ENCODE measurements around the gene MREG. TPM values are rescaled to one million over a fixed set of nuclear protein-coding genes. Genes with fewer than 3 reads are reported as not detected.

Gene MREG
- total and polyA plus RNA-seq, 9 of the 15 experiments (the other 6 are each of a cell fraction or from before 2014, with no cell fraction given): 0.77 to 3.8 (median 2.3) TPM

DNA sequence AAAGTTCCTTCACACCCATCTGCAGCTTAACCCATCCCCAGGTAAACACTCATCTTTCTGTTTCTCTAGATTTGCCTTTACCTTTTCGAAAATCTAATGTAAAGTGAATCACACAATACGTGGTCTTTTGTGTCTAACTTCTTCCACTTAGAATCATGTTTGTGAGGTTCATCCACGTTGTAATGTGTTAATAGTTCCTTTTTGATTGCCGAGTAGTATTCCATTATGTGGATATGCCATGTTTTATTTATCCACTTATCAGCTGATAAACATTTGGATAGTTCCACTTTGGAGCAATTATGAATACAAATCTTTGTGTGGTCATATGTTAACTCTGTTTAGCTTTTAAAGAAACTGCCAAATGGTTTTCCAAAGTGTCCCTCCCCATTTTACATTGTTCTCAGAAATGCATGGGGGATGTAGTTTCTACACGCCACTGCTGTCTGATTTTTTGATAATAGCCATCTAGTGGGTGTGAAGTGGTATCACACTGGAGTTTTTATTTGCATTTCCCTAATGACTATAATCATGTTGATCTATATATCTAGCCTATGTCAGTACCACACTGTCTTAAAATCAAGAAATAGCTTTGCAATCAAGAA, 46.0 kb upstream of the MREG start (continued):
- TF ChIP-seq HMG20A (CRISPR knock-in tag; conservative IDR thresholded peaks at IDR 0.05) (no peak), IRF2 (CRISPR knock-in tag; IDR thresholded peaks at IDR 0.05) (no peak), HMBOX1 (IDR thresholded peaks at IDR 0.05) (no peak), PML (IDR thresholded peaks at IDR 0.05; ENCODE audit: low read length) (no peak), SRSF7 (optimal IDR thresholded peaks at IDR 0.05; ENCODE audit: low read depth, low read length) (no peak), ZNF57 (CRISPR knock-in tag; IDR thresholded peaks at IDR 0.05) (no peak)
- TF ChIP-seq, protein P1, sequence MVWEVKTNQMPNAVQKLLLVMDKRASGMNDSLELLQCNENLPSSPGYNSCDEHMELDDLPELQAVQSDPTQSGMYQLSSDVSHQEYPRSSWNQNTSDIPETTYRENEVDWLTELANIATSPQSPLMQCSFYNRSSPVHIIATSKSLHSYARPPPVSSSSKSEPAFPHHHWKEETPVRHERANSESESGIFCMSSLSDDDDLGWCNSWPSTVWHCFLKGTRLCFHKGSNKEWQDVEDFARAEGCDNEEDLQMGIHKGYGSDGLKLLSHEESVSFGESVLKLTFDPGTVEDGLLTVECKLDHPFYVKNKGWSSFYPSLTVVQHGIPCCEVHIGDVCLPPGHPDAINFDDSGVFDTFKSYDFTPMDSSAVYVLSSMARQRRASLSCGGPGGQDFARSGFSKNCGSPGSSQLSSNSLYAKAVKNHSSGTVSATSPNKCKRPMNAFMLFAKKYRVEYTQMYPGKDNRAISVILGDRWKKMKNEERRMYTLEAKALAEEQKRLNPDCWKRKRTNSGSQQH (CRISPR knock-in tag; IDR thresholded peaks at IDR 0.05): no peak

GRCh38 chr2:216057688-216058193, 44.4 kb upstream of the MREG start:
- intact Hi-C loops (cut with micrococcal nuclease): no loop called here
- in situ Hi-C loops (cut with MboI): no loop called here
- TF ChIP-seq SPI1 (IDR thresholded peaks at IDR 0.05; ENCODE audit: borderline replicate concordance, low read depth, low read length): peak; percentile 66
- no peak for TF ChIP-seq SMARCE1 (IDR thresholded peaks at IDR 0.05)
- no peak for TF ChIP-seq ERF (CRISPR knock-in tag; IDR thresholded peaks at IDR 0.05)
- no peak for TF ChIP-seq POLR3A (IDR thresholded peaks at IDR 0.05; ENCODE audit: borderline replicate concordance, extremely low read depth, insufficient read depth, insufficient read length)
- Histone ChIP-seq H3K79me2 (ENCODE audit: control insufficient read depth, insufficient read depth, low read length) (no peaks in the 10 kb centered on the region), H3K9me3 (replicated peaks; ENCODE audit: control insufficient read depth, insufficient read depth, low read depth, low read length) (no peaks in the 10 kb centered on the region), H2AFZ (ENCODE audit: low read depth, low read length) (no peak overlapping the region), H3K27ac (ENCODE audit: extremely low read depth, low read depth, low read length) (no peak overlapping the region), H4K20me1 (replicated peaks; ENCODE audit: control insufficient read depth, insufficient read depth, low read length) (no peaks in the 10 kb centered on the region), H3K36me3 (ENCODE audit: control insufficient read depth, insufficient read depth, low read length) (no peaks in the 10 kb centered on the region), H3K27me3 (ENCODE audit: control insufficient read depth in 2 of 2, insufficient read depth in 2 of 2, low read length in 2 of 2) (no peaks in the 10 kb centered on the region), H3K9ac (ENCODE audit: insufficient read depth in 1 of 2, low read depth in 2 of 2, low read length in 2 of 2) (peak overlapping the region in 1 of 2 experiments; percentile 58; a peak in 2 of 4 replicates), H3K4me3 (no peak overlapping the region), H3K9me1 (ENCODE audit: control insufficient read depth, insufficient read depth, low read length) (no peaks in the 10 kb centered on the region), H3K4me2 (ENCODE audit: insufficient read depth, low read length) (no peak overlapping the region), H3K4me1 (replicated peaks in 1 of 2; ENCODE audit: control insufficient read depth in 2 of 2, insufficient read depth in 2 of 2, low read length in 2 of 2) (no peaks in the 10 kb centered on the region; a peak in 1 of 5 replicates)
- CTCF ChIA-PET (ENCODE audit: low intra/inter-chr PET ratio): no interaction called here
- no peak for DNase-seq (ENCODE audit: extremely low read depth in 1 of 4, low spot score in 3 of 4)
- no peak for FAIRE-seq
- WGBS (ENCODE audit: insufficient coverage, low coverage, missing lambda C conversion rate): 69% methylated on average over 7 of the region's 7 CpGs
- POLR2A ChIA-PET: no interaction called here
- peak; percentile 29; the same call in 1 of the 3 replicates for ATAC-seq
- no TSS peak for BruUV-seq (replicated peaks)

All from K562 (cell line).